HG03378 (cell line): ENCODE data around the gene MME.

Experiments used
- ATAC-seq: cut with Tn5 transposase; IDR thresholded peaks from one replicate; pipeline ENCODE4 v1.9.1; 2021; ENCODE audit warnings: mild to moderate bottlenecking, moderate library complexity; ENCODE audit not compliant: unreplicated experiment

The MME gene

GRCh38 chr3:155230382-155230781 is 150.3 kb downstream of the MME start:
- ATAC-seq, result no peak

DNA sequence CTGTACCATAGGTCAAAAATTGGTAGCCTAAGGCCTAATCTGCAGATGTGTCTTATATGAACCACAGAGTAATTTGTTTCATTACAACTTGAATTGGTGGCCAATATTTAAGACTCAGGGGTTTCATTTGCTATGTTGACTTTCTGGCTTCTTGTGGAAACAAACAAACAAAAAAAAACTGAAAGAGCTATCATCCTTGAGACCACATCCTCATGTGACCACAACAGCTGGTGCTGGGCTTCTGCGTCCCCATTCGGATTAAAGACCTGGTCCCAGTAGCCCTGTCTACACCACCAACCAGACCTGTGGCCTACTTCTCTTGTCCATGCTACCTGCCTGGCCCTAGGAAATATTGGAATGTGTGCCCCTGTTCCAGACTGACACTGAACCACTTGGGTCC is 151.7 kb downstream of the MME start:
- no peak for ATAC-seq

DNA sequence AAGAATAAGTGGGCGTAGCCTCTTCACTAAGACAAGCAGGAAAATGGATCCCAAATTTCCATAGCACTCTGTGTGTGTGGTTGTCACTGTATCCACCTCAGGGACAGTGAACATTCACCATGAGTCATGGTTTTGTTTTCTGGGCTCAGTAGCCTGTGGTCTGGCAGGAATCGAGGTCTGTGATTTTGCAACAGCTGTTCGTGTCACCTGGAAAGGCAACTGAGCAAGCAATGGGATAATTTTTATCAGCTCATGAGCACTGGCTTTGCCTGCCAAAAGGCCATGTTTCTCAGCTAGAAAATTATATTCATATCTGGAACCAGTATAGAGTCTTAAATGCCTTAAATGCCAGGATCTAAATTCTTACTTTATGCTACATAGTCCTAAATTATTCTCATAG is 152.5 kb downstream of the MME start:
- no peak for ATAC-seq

GRCh38 chr3:155233213-155233612 is 153.1 kb downstream of the MME start:
- ATAC-seq, result no peak
